Measurements from ENCODE around the gene ATXN1.

Gene ATXN1

GRCh38 chr6:16698162-16698533, 63.1 kb downstream of the ATXN1 start:
- DNase-seq (ENCODE audit: low read depth), result no peak

- DNase-seq (ENCODE audit: low read depth), result no peak
These were observed 63.7 kb downstream of the ATXN1 start for GRCh38 chr6:16697437-16698161.

GRCh38 chr6:16696496-16696895, 64.8 kb downstream of the ATXN1 start:
- DNase-seq (ENCODE audit: low read depth), result no peak

- DNase-seq (ENCODE audit: low read depth), result no peak
These were observed 66.3 kb downstream of the ATXN1 start for GRCh38 chr6:16694781-16695578.

GRCh38 chr6:16691324-16691723, 69.9 kb downstream of the ATXN1 start:
- no peak for DNase-seq (ENCODE audit: low read depth)

GRCh38 chr6:16690608-16691142, 70.6 kb downstream of the ATXN1 start:
- no peak for DNase-seq (ENCODE audit: low read depth)

GRCh38 chr6:16689788-16690607, 71.3 kb downstream of the ATXN1 start:
- no peak for DNase-seq (ENCODE audit: low read depth)

GRCh38 chr6:16688984-16689636, 72.2 kb downstream of the ATXN1 start:
- DNase-seq (ENCODE audit: low read depth), result no peak

GRCh38 chr6:16688436-16688835, 72.8 kb downstream of the ATXN1 start:
- DNase-seq (ENCODE audit: low read depth), result no peak

GRCh38 chr6:16687045-16687444, 74.2 kb downstream of the ATXN1 start:
- DNase-seq (ENCODE audit: low read depth), result no peak

GRCh38 chr6:16684896-16685554, 76.2 kb downstream of the ATXN1 start:
- peak; percentile 66 for DNase-seq (ENCODE audit: low read depth)

- no peak for DNase-seq (ENCODE audit: low read depth)
These were observed 77.0 kb downstream of the ATXN1 start for GRCh38 chr6:16684195-16684689.

- peak; percentile 17 for DNase-seq (ENCODE audit: low read depth)
These were observed 77.5 kb downstream of the ATXN1 start for GRCh38 chr6:16683641-16684194.

- no peak for DNase-seq (ENCODE audit: low read depth)
These were observed 79.9 kb downstream of the ATXN1 start for GRCh38 chr6:16681260-16681873.

- DNase-seq (ENCODE audit: low read depth), result no peak
These were observed 82.2 kb downstream of the ATXN1 start for GRCh38 chr6:16679050-16679449.

GRCh38 chr6:16677458-16677857, 83.8 kb downstream of the ATXN1 start:
- DNase-seq (ENCODE audit: low read depth), result no peak

- DNase-seq (ENCODE audit: low read depth), result no peak
These were observed 84.3 kb downstream of the ATXN1 start for GRCh38 chr6:16676978-16677377.

- no peak for DNase-seq (ENCODE audit: low read depth)
These were observed 84.9 kb downstream of the ATXN1 start for GRCh38 chr6:16676376-16676775.

- DNase-seq (ENCODE audit: low read depth), result no peak
These were observed 86.4 kb downstream of the ATXN1 start for GRCh38 chr6:16674801-16675392.
